GM21723 (cell line): ENCODE measurements around the gene TMEM88.

Experiments
- ATAC-seq: cut with Tn5 transposase; IDR thresholded peaks from one replicate; pipeline ENCODE4 v1.9.1; 2021; ENCODE audit warnings: mild to moderate bottlenecking, moderate library complexity; ENCODE audit not compliant: unreplicated experiment

TMEM88 gene

GRCh38 chr17:7833011-7833794, 21.7 kb upstream of the TMEM88 start:
- no peak for ATAC-seq

GRCh38 chr17:7833795-7834541, 20.9 kb upstream of the TMEM88 start, which contains the start of gene KDM6B:
Gene KDM6B, plus strand, starts transcription at chr17:7834217. Its CDS starts 11,338 bp downstream, at chr17:7845555.
- ATAC-seq = peak; percentile 51

GRCh38 chr17:7834542-7834956, 20.3 kb upstream of the TMEM88 start:
- ATAC-seq = no peak

DNA sequence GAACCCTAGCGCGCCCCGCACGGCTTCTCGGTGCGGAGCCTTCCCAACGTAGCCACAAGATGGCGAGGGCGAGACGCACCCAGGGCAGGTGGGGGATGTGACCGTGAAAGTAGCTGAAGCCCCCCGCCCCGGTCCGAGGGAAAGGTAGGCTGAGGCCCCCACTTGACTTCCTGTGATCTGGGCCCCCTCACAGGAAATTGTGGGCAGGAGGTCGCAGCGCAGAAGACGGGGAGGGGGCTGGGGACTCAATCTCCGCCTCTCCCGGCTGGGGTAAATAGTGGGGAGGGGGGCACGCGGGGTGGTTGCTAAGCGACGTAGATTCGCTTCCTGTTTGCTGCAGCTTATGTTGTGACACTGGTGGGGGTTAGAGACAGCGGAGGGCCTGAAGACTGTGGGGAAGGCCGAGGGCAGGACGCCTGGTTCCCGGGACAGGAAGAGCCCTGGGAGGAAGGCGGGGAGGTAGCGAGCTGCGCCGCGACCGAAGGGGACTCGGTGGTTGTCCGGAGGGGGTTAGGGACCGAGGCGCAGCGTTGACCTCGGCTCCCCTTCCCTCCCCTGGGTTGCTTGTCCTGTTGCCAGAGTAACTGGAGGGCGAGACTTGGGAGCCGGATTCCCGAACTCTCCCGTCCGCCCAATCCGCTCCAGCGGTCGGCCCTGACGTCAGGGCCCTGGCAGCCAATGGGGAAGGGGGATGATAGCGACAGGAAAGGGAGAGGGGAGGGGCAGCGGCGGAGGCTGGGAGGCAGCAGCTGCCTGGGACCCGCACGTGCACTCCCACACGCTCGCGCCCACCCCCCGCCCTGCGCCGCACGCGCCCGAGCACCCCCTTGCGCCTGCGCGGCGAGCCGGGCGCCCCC, 19.7 kb upstream of the TMEM88 start:
- ATAC-seq = peak; percentile 40

GRCh38 chr17:7835814-7836595, 18.9 kb upstream of the TMEM88 start:
- peak; percentile 15 for ATAC-seq

DNA sequence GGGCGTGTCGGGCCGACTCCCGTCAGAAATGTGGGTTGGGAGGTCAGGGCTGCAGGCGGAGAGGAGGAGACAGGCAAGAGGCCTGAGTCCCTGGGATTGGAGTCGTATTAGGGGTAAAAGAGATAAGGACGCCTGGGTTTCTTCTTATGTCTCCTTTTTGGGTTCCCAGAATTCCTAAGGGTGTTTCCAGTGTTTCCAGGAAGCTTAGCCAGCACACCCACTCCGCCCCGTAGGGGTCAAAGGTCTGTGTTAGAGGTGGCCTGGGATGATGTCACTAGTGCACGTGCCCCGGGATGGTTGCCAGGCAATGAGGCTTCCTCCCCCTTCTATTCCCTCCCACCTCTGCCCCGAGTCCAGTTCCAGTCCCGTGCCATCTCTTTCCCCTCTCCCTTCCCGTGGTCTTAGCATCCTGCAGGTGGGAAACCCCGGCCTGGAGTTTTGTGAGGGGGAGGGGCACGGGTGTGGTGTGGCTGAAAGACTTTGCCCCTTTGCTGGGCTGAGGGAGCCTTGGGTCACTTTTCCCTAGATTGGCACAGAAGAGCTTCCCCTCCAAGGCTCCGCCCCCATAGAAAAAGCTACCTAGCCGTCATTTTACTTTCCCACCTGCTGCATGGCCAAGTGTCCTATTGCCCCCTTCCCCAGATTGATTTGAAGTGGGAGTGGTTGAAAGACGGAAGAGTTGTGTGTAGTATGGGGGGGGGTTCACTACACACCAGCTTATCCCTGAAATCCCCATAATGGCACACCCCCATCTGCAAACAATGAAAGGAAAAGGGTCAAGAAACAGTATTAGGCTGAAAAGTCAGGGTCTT, 18.1 kb upstream of the TMEM88 start:
- ATAC-seq = no peak

GRCh38 chr17:7837408-7838088, 17.3 kb upstream of the TMEM88 start:
- no peak for ATAC-seq

- no peak for ATAC-seq
Observed at GRCh38 chr17:7838090-7839075, 16.5 kb upstream of the TMEM88 start.

DNA sequence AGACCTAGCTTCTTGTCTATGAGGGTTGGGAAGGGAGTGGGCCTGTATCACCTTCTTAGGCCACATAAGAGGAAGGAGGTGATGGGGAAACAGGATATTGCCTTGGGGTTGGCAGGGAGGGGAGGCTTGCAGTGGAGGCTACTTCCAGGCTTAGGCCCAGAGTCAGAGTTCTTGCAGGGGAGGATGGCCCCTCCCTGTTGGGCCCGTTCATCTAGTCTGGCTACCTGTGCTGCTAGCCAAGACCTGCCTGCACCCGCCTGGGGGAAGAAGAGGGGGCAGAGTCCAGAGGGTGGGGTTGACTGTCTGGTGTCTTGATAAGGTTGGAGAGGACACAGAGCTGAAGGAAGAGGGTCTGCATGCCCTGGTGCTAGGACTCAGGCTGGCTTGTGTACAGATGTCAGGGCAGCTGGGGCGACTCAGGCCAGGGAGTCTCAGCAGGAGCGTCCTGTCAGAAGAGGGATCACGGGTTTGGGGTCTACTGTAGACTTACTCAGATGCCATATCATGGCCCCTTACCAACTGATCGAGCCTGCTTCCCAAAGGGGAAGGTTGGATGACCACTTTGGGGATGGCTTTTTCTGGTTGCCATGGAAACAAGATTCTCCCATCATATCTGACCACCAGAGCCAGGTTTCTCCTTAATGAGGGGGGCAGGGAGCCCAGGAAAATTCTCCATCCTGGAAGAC, 15.5 kb upstream of the TMEM88 start:
- no peak for ATAC-seq

DNA sequence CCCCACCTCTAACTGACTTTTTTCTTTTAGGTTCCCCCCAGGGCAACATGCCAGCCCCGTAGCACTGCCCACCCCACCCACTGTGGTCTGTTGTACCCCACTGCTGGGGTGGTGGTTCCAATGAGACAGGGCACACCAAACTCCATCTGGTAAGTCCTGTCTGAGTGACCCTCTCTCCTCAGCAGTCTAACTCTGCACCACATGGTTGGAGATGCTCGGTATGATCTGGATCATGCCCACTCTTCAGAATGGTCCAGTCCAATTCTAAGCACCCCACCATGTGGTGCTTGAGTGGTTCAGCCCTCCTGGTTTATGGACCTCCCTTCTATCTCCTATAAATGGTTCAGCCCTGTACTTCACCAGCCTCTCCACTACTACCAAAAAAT, 15.0 kb upstream of the TMEM88 start:
- ATAC-seq = no peak

- ATAC-seq = no peak
Observed at GRCh38 chr17:7840441-7840840, 14.4 kb upstream of the TMEM88 start.

- no peak for ATAC-seq
Observed at GRCh38 chr17:7840875-7841274, 14.0 kb upstream of the TMEM88 start.

DNA sequence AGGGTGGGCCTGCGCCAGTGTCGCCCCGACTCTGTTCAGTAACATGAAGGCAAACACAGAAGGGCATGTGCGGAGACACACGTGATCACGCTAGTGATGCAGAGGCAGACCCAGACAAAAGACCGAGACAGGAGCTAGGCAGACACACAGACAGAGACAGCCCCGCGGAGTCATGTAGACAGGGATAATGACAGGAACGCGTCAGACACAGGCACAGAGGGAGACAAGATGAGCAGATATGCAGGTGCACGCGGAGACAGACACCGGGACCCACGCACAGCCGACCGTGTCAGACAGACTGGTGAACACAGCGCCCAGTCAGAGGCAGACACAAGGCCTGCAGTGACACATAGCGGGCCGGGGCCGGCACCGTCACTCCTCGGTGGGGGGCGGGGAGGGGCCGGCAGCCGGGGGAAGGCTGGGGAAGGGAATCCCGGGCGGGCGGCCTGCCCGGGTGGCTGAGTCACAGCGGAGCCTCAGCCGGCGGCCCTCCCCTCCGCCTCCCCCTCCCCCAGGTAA, 13.4 kb upstream of the TMEM88 start:
- no peak for ATAC-seq

DNA sequence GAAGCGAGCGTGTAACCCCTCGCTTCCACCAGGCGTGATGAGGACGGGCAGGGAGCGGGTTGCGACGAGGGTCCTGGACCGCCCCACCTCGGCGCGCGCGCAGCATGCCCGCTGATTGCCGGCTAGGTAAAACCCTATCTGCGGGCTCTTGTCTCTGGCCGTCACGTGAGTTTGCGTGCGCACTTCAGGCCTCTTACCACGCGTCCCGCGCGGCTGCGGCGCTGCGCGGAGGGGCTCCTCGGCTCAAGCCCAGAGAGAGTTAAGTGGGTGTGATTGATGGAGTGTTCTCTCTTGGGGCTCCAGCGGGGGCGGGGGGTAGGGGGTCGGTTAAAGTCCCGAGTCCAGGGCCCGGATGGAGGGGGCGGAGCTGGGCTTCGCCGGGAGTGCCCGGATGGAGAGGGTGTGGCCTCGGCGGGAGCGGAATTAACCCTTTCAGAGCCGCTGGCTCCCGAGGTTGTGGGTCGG, 12.9 kb upstream of the TMEM88 start:
- no peak for ATAC-seq

DNA sequence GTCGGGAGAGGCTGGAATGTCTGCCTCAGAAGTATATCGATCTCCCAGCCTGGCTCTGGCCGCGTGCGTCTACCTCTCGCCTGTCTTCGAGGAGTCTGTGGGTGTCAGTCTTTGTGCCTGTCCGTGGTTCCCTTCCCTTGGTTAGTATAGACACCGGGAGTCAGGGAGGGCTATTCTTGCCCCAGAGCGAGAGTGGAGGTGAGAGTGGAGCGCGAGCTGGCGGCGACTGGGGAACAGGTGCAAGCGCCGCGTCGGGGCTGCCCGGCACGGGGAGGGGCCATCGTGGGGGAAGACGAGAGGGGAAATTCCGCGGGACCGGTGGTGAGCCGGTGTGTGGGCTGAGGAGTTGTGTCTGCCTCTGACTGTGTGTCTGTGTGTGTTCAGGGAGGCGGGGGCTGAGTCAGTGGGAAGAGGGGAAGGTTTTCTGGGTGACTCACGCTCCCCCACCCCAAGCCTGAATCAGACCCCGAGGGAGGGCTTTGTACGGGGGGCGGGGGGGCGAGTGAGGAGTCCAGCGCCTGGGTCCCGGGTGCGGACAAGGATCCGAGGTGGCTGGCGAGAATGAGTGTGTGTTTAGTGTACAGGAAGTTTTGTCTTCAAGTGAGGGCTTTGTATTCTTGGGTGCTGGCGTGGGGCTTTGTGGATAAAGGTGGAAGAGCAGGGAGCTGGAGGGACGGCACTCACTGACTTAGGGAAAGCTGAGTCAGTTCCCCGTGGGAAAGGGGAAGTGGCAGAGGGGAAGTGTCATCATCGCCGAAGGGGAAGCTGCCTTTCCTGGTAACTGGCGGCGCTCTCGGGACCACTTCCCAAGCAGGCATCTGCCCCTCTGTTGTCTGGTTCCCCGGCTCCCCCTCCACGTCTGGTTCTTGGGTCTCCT, 12.2 kb upstream of the TMEM88 start:
- ATAC-seq = no peak

GRCh38 chr17:7843257-7843535, 11.7 kb upstream of the TMEM88 start:
- no peak for ATAC-seq
